ENCODE measurements around the gene MALRD1.

The MALRD1 gene

GRCh38 chr10:19782430-19783089, 734.0 kb downstream of the MALRD1 start:
- no peak overlapping the region for H3K4me3 ChIP-seq (ENCODE audit: low read depth, low read length)
- TF ChIP-seq CTCF (IDR thresholded peaks at IDR 0.05; ENCODE audit: low read depth, low read length), result no peak
- in situ Hi-C loops (cut with HindIII; ENCODE audit: low sequenced_read_pairs), result no loop called here
- DNase-seq (ENCODE audit: low read depth, low spot score), result no peak

GRCh38 chr10:19783721-19784120, 735.1 kb downstream of the MALRD1 start:
- no peak overlapping the region for H3K4me3 ChIP-seq (ENCODE audit: low read depth, low read length)
- in situ Hi-C loops (cut with HindIII; ENCODE audit: low sequenced_read_pairs), result no loop called here
- TF ChIP-seq CTCF (IDR thresholded peaks at IDR 0.05; ENCODE audit: low read depth, low read length), result no peak
- no peak for DNase-seq (ENCODE audit: low read depth, low spot score)

Measured in astrocyte of the spinal cord (primary cell).